Neuron (in vitro differentiated cells): ENCODE results near the gene OSBP.
"Not testable (repeated sequence)": the region's sequence is repeated elsewhere in the genome, so short reads cannot be mapped to it uniquely, and the experiment has no call there.

ENCODE experiments used
- H2AFZ ChIP-seq: one replicate; pipeline ENCODE4 v1.6.1; 2013; ENCODE audit warnings: low read depth, mild to moderate bottlenecking, inconsistent platforms, low read length, moderate library complexity
- H3K27me3 ChIP-seq: one replicate; pipeline ENCODE4 v1.6.1; 2013; ENCODE audit warnings: low read length; ENCODE audit not compliant: insufficient read depth
- H3K36me3 ChIP-seq: one replicate; pipeline ENCODE4 v1.6.1; 2013; ENCODE audit warnings: low read length; ENCODE audit not compliant: insufficient read depth
- H3K4me1 ChIP-seq: one replicate; pipeline ENCODE4 v1.6.1; 2013; ENCODE audit warnings: low read length; ENCODE audit not compliant: insufficient read depth
- H3K4me3 ChIP-seq: 2 replicates; pipeline ENCODE4 v1.5.1; 2013; ENCODE audit warnings: mild to moderate bottlenecking, low read length, moderate library complexity
- H3K9me3 ChIP-seq: one replicate; pipeline ENCODE4 v1.6.1; 2013; ENCODE audit warnings: low read length

The OSBP gene

GRCh38 chr11:59615637-59616395, at the start of gene OSBP:
OSBP (minus strand) TSS chr11:59615774; CDS start chr11:59615664, 110 bp downstream.
- no peaks in the 10 kb centered on the region for H3K9me3 ChIP-seq
- no peaks in the 10 kb centered on the region for H3K27me3 ChIP-seq
- H2AFZ ChIP-seq: peak within 1 kb of the TSS; percentile 94
- H3K4me3 ChIP-seq: peak within 1 kb of the TSS; percentile 95
- no peaks in the 10 kb centered on the region for H3K36me3 ChIP-seq
- H3K4me1 ChIP-seq: peaks cover 27% of the 10 kb centered on the region

- Histone ChIP-seq H3K4me3 (no peak overlapping the region), H3K27me3 (no peaks in the 10 kb centered on the region), H2AFZ (no peak overlapping the region), H3K4me1 (no peaks in the 10 kb centered on the region), H3K36me3 (peaks cover 80% of the 10 kb centered on the region), H3K9me3 (no peaks in the 10 kb centered on the region)
Measured at GRCh38 chr11:59660621-59661020, 45.0 kb upstream of the OSBP start.

- Histone ChIP-seq H3K9me3 (no peaks in the 10 kb centered on the region), H3K4me1 (no peaks in the 10 kb centered on the region), H2AFZ (no peak overlapping the region), H3K4me3 (no peak overlapping the region), H3K36me3 (peaks cover 82% of the 10 kb centered on the region), H3K27me3 (no peaks in the 10 kb centered on the region)
Measured at GRCh38 chr11:59659981-59660380, 44.4 kb upstream of the OSBP start.

- H3K36me3 ChIP-seq: peaks cover 84% of the 10 kb centered on the region
- no peak overlapping the region for H2AFZ ChIP-seq
- H3K27me3 ChIP-seq: no peaks in the 10 kb centered on the region
- no peaks in the 10 kb centered on the region for H3K9me3 ChIP-seq
- H3K4me3 ChIP-seq: no peak overlapping the region
- H3K4me1 ChIP-seq: no peaks in the 10 kb centered on the region
Measured at GRCh38 chr11:59658036-59658435, 42.5 kb upstream of the OSBP start.

GRCh38 chr11:59654893-59655292, 39.3 kb upstream of the OSBP start:
- H3K36me3 ChIP-seq: peaks cover 90% of the 10 kb centered on the region
- no peaks in the 10 kb centered on the region for H3K27me3 ChIP-seq
- no peak overlapping the region for H2AFZ ChIP-seq
- H3K4me1 ChIP-seq: no peaks in the 10 kb centered on the region
- no peak overlapping the region for H3K4me3 ChIP-seq
- H3K9me3 ChIP-seq: no peaks in the 10 kb centered on the region

- no peak overlapping the region for H2AFZ ChIP-seq
- peaks cover 88% of the 10 kb centered on the region for H3K36me3 ChIP-seq
- no peaks in the 10 kb centered on the region for H3K9me3 ChIP-seq
- no peak overlapping the region for H3K4me3 ChIP-seq
- no peaks in the 10 kb centered on the region for H3K27me3 ChIP-seq
- no peaks in the 10 kb centered on the region for H3K4me1 ChIP-seq
Measured at GRCh38 chr11:59647245-59647980, 31.8 kb upstream of the OSBP start.

- no peaks in the 10 kb centered on the region for H3K27me3 ChIP-seq
- H3K4me3 ChIP-seq: no peak overlapping the region
- no peak overlapping the region for H2AFZ ChIP-seq
- H3K36me3 ChIP-seq: peaks cover 85% of the 10 kb centered on the region
- no peaks in the 10 kb centered on the region for H3K4me1 ChIP-seq
- no peaks in the 10 kb centered on the region for H3K9me3 ChIP-seq
Measured at GRCh38 chr11:59644528-59644927, 29.0 kb upstream of the OSBP start.

GRCh38 chr11:59643390-59643789, 27.8 kb upstream of the OSBP start:
- Histone ChIP-seq H2AFZ (no peak overlapping the region), H3K4me3 (no peak overlapping the region), H3K36me3 (peaks cover 85% of the 10 kb centered on the region), H3K9me3 (no peaks in the 10 kb centered on the region), H3K27me3 (no peaks in the 10 kb centered on the region), H3K4me1 (no peaks in the 10 kb centered on the region)

GRCh38 chr11:59641156-59641555, 25.6 kb upstream of the OSBP start:
- peaks cover 82% of the 10 kb centered on the region for H3K36me3 ChIP-seq
- no peaks in the 10 kb centered on the region for H3K4me1 ChIP-seq
- H3K27me3 ChIP-seq: no peaks in the 10 kb centered on the region
- no peak overlapping the region for H3K4me3 ChIP-seq
- H3K9me3 ChIP-seq: no peaks in the 10 kb centered on the region
- H2AFZ ChIP-seq: no peak overlapping the region

GRCh38 chr11:59630493-59630892, 14.9 kb upstream of the OSBP start:
- H3K27me3 ChIP-seq: no peaks in the 10 kb centered on the region
- H2AFZ ChIP-seq: no peak overlapping the region
- no peaks in the 10 kb centered on the region for H3K36me3 ChIP-seq
- no peak overlapping the region for H3K4me3 ChIP-seq
- no peaks in the 10 kb centered on the region for H3K9me3 ChIP-seq
- H3K4me1 ChIP-seq: no peaks in the 10 kb centered on the region

GRCh38 chr11:59629996-59630395, 14.4 kb upstream of the OSBP start:
- no peak overlapping the region for H3K4me3 ChIP-seq
- H3K9me3 ChIP-seq: no peaks in the 10 kb centered on the region
- no peaks in the 10 kb centered on the region for H3K27me3 ChIP-seq
- no peaks in the 10 kb centered on the region for H3K36me3 ChIP-seq
- no peak overlapping the region for H2AFZ ChIP-seq
- H3K4me1 ChIP-seq: no peaks in the 10 kb centered on the region

GRCh38 chr11:59626969-59627368, 11.4 kb upstream of the OSBP start:
- H3K27me3 ChIP-seq, H3K36me3 ChIP-seq, H3K4me3 ChIP-seq, H3K4me1 ChIP-seq, H2AFZ ChIP-seq, H3K9me3 ChIP-seq: not testable (repeated sequence)

- H3K4me1 ChIP-seq: no peaks in the 10 kb centered on the region
- H3K36me3 ChIP-seq: no peaks in the 10 kb centered on the region
- H3K27me3 ChIP-seq: no peaks in the 10 kb centered on the region
- no peak overlapping the region for H2AFZ ChIP-seq
- H3K9me3 ChIP-seq: no peaks in the 10 kb centered on the region
- no peak overlapping the region for H3K4me3 ChIP-seq
Measured at GRCh38 chr11:59625703-59626102, 10.1 kb upstream of the OSBP start.
